Measurements from ENCODE around the gene PSMD13.

The PSMD13 gene

GRCh38 chr11:276219-276618, 39.4 kb downstream of the PSMD13 start:
- no peak for DNase-seq (ENCODE audit: low read depth)

- DNase-seq (ENCODE audit: low read depth), result no peak
Measured at GRCh38 chr11:278001-278951, 41.5 kb downstream of the PSMD13 start, which contains the start of gene NLRP6. NLRP6 (plus strand) TSS chr11:278407; CDS start chr11:278570, 163 bp downstream.

- DNase-seq (ENCODE audit: low read depth), result no peak
Measured at GRCh38 chr11:279040-279965, 42.5 kb downstream of the PSMD13 start.

GRCh38 chr11:279966-280705, 43.4 kb downstream of the PSMD13 start:
- no peak for DNase-seq (ENCODE audit: low read depth)

- DNase-seq (ENCODE audit: low read depth), result no peak
Measured at GRCh38 chr11:280706-281485, 44.1 kb downstream of the PSMD13 start.

- no peak for DNase-seq (ENCODE audit: low read depth)
Measured at GRCh38 chr11:281486-282161, 44.8 kb downstream of the PSMD13 start.

GRCh38 chr11:282171-282570, 45.4 kb downstream of the PSMD13 start:
- no peak for DNase-seq (ENCODE audit: low read depth)

GRCh38 chr11:282630-283360, 46.0 kb downstream of the PSMD13 start:
- no peak for DNase-seq (ENCODE audit: low read depth)

- no peak for DNase-seq (ENCODE audit: low read depth)
Measured at GRCh38 chr11:283405-284104, 46.8 kb downstream of the PSMD13 start.

- DNase-seq (ENCODE audit: low read depth), result no peak
Measured at GRCh38 chr11:284105-285020, 47.6 kb downstream of the PSMD13 start.

- no peak for DNase-seq (ENCODE audit: low read depth)
Measured at GRCh38 chr11:285021-285893, 48.5 kb downstream of the PSMD13 start.

- no peak for DNase-seq (ENCODE audit: low read depth)
Measured at GRCh38 chr11:285894-286220, 49.1 kb downstream of the PSMD13 start.

- DNase-seq (ENCODE audit: low read depth), result peak; percentile 65
Measured at GRCh38 chr11:286977-287820, 50.4 kb downstream of the PSMD13 start.

- DNase-seq (ENCODE audit: low read depth), result peak; percentile 60
Measured at GRCh38 chr11:287821-288477, 51.2 kb downstream of the PSMD13 start.

GRCh38 chr11:288478-289397, 52.0 kb downstream of the PSMD13 start, which contains the start of gene PGGHG:
PGGHG (plus strand) TSS chr11:289126; CDS start chr11:289817, 691 bp downstream.
- no peak for DNase-seq (ENCODE audit: low read depth)
